HepG2 (cell line): ENCODE data around the gene ZNF414. TPM values are rescaled to one million over a fixed set of nuclear protein-coding genes. Genes with fewer than 3 reads are reported as not detected.

Experiments
- polyA plus RNA-seq, 8 experiments: library from polyadenylated mRNA; depleted of rRNA in 3 of 8; stranded (reverse) in 7 of 8; unstranded in 1 of 8; fragments of >200 nt; fragmentation: Illumina TruSeq in 4 of 8; extraction: Trizol in 4 of 8; gene quantifications; 2 replicates each; pipeline versions ENCODE4 v1.2.1 to v1.2.3, GENCODE V29; 2011 to 2016; ENCODE audit warnings: low read depth in 4 of 8, missing spikeins in 1 of 8, mixed read lengths in 1 of 8; ENCODE audit not compliant: insufficient read depth in 1 of 8
- total RNA-seq, 5 experiments: library from RNA; depleted of rRNA; stranded (reverse); fragments of >200 nt; fragmentation: Illumina TruSeq; extraction: Trizol; gene quantifications; 2 replicates each; pipeline ENCODE4 v1.2.3, GENCODE V29; 2016; ENCODE audit warnings: low read depth in 1 of 5

The ZNF414 gene
- total and polyA plus RNA-seq, 2 of the 13 experiments (the other 11 are each of a cell fraction or from before 2014, with no cell fraction given), result 2.5 to 4.0 TPM

Other genes with a start within 250 kb of the ZNF414 start
- 44.4 and 99.9 TPM in 2 replicates for gene CD320, start 205.8 kb downstream of the ZNF414 start, total RNA-seq (2016; rRNA removed; fragmentation: Illumina TruSeq; extraction: Trizol)
- gene CD320, start 205.8 kb downstream of the ZNF414 start, polyA plus RNA-seq (2011; rRNA removed), result 79.9 and 83.1 TPM in 2 replicates
- 57.2 and 64.5 TPM in 2 replicates for gene NDUFA7, start 192.8 kb downstream of the ZNF414 start, total RNA-seq (2016; rRNA removed; fragmentation: Illumina TruSeq; extraction: Trizol)
- 71.5 and 75.3 TPM in 2 replicates for gene NDUFA7, start 192.8 kb downstream of the ZNF414 start, polyA plus RNA-seq (2011; rRNA removed)
- gene RPS28, start 192.7 kb downstream of the ZNF414 start, total RNA-seq (2016; rRNA removed; fragmentation: Illumina TruSeq; extraction: Trizol), result 281 and 319 TPM in 2 replicates
- 521 and 545 TPM in 2 replicates for gene RPS28, start 192.7 kb downstream of the ZNF414 start, polyA plus RNA-seq (2011; rRNA removed)
- 0.15 and 0.18 TPM in 2 replicates for gene KANK3, start 170.9 kb downstream of the ZNF414 start, total RNA-seq (2016; rRNA removed; fragmentation: Illumina TruSeq; extraction: Trizol)
- 0.20 and 0.73 TPM in 2 replicates for gene KANK3, start 170.9 kb downstream of the ZNF414 start, polyA plus RNA-seq (2011; rRNA removed)
- gene ANGPTL4, start 150.0 kb downstream of the ZNF414 start, total RNA-seq (2016; rRNA removed; fragmentation: Illumina TruSeq; extraction: Trizol), result 0.20 and 0.80 TPM in 2 replicates
- 21.7 and 39.9 TPM in 2 replicates for gene ANGPTL4, start 150.0 kb downstream of the ZNF414 start, polyA plus RNA-seq (2011; rRNA removed)
- gene RAB11B, start 123.8 kb downstream of the ZNF414 start, total RNA-seq (2016; rRNA removed; fragmentation: Illumina TruSeq; extraction: Trizol), result 6.0 and 11.5 TPM in 2 replicates
- gene RAB11B, start 123.8 kb downstream of the ZNF414 start, polyA plus RNA-seq (2011; rRNA removed), result 28.4 and 39.6 TPM in 2 replicates
- 10.6 and 12.7 TPM in 2 replicates for gene MARCHF2, start 100.9 kb downstream of the ZNF414 start, total RNA-seq (2016; rRNA removed; fragmentation: Illumina TruSeq; extraction: Trizol)
- gene MARCHF2, start 100.9 kb downstream of the ZNF414 start, polyA plus RNA-seq (2011; rRNA removed), result 13.0 and 17.0 TPM in 2 replicates
- 102 and 144 TPM in 2 replicates for gene HNRNPM, start 69.2 kb downstream of the ZNF414 start, total RNA-seq (2016; rRNA removed; fragmentation: Illumina TruSeq; extraction: Trizol)
- gene HNRNPM, start 69.2 kb downstream of the ZNF414 start, polyA plus RNA-seq (2011; rRNA removed), result 53.7 and 56.7 TPM in 2 replicates
- gene PRAM1, start 11.5 kb downstream of the ZNF414 start, total RNA-seq (2016; rRNA removed; fragmentation: Illumina TruSeq; extraction: Trizol), result not detected in 2 replicates
- gene PRAM1, start 11.5 kb downstream of the ZNF414 start, polyA plus RNA-seq (2011; rRNA removed), result 0.03 TPM in 1 of 2 replicates, not detected in the other
- 0.09 and 0.13 TPM in 2 replicates for gene MYO1F, start 63.3 kb upstream of the ZNF414 start, total RNA-seq (2016; rRNA removed; fragmentation: Illumina TruSeq; extraction: Trizol)
- gene MYO1F, start 63.3 kb upstream of the ZNF414 start, polyA plus RNA-seq (2011; rRNA removed), result 0.13 and 0.34 TPM in 2 replicates
- gene ADAMTS10, start 96.5 kb upstream of the ZNF414 start, total RNA-seq (2016; rRNA removed; fragmentation: Illumina TruSeq; extraction: Trizol), result 0.49 TPM in 1 of 2 replicates, not detected in the other
- 1.7 and 3.0 TPM in 2 replicates for gene ADAMTS10, start 96.5 kb upstream of the ZNF414 start, polyA plus RNA-seq (2011; rRNA removed)
- not detected in 2 replicates for gene NFILZ, start 116.5 kb upstream of the ZNF414 start, total RNA-seq (2016; rRNA removed; fragmentation: Illumina TruSeq; extraction: Trizol)
- gene NFILZ, start 116.5 kb upstream of the ZNF414 start, polyA plus RNA-seq (2011; rRNA removed), result not detected in 2 replicates
- gene ACTL9, start 184.6 kb upstream of the ZNF414 start, total RNA-seq (2016; rRNA removed; fragmentation: Illumina TruSeq; extraction: Trizol), result not detected in 2 replicates
- gene ACTL9, start 184.6 kb upstream of the ZNF414 start, polyA plus RNA-seq (2011; rRNA removed), result not detected in 2 replicates
- not detected in 2 replicates for gene OR2Z1, start 207.5 kb upstream of the ZNF414 start, total RNA-seq (2016; rRNA removed; fragmentation: Illumina TruSeq; extraction: Trizol)
- gene OR2Z1, start 207.5 kb upstream of the ZNF414 start, polyA plus RNA-seq (2011; rRNA removed), result not detected in 2 replicates